HG03175 (cell line): ENCODE data around the gene ACBD6.
"Not testable (repeated sequence)": the region's sequence is repeated elsewhere in the genome, so short reads cannot be mapped to it uniquely, and the experiment has no call there.

ENCODE experiments used
- ATAC-seq: cut with Tn5 transposase; IDR thresholded peaks from one replicate; pipeline ENCODE4 v1.9.1; 2021; ENCODE audit warnings: mild to moderate bottlenecking, moderate library complexity; ENCODE audit not compliant: unreplicated experiment

Gene ACBD6

GRCh38 chr1:180502361-180503279 lies at the start of gene ACBD6:
TSS of gene ACBD6 (minus strand) at chr1:180502577. CDS start at chr1:180502266, 311 bp downstream.
- peak; percentile 84 for ATAC-seq

GRCh38 chr1:180551997-180552396 lies 49.6 kb upstream of the ACBD6 start:
- ATAC-seq, result no peak

GRCh38 chr1:180550241-180550640 lies 47.9 kb upstream of the ACBD6 start:
- ATAC-seq, result no peak

- not testable (repeated sequence) for ATAC-seq
These were observed 47.4 kb upstream of the ACBD6 start for GRCh38 chr1:180549770-180550169.

- ATAC-seq, result no peak
These were observed 46.4 kb upstream of the ACBD6 start for GRCh38 chr1:180548686-180549317.

GRCh38 chr1:180545991-180546390 lies 43.6 kb upstream of the ACBD6 start:
- no peak for ATAC-seq

- ATAC-seq, result no peak
These were observed 41.7 kb upstream of the ACBD6 start for GRCh38 chr1:180544050-180544449.

GRCh38 chr1:180542838-180543145 lies 40.4 kb upstream of the ACBD6 start:
- no peak for ATAC-seq

- no peak for ATAC-seq
These were observed 39.9 kb upstream of the ACBD6 start for GRCh38 chr1:180542113-180542837.

- no peak for ATAC-seq
These were observed 38.6 kb upstream of the ACBD6 start for GRCh38 chr1:180540697-180541594.

- no peak for ATAC-seq
These were observed 36.8 kb upstream of the ACBD6 start for GRCh38 chr1:180539136-180539535.

GRCh38 chr1:180536821-180537372 lies 34.5 kb upstream of the ACBD6 start:
- no peak for ATAC-seq

GRCh38 chr1:180535418-180535999 lies 33.1 kb upstream of the ACBD6 start:
- ATAC-seq, result no peak

GRCh38 chr1:180534214-180534613 lies 31.8 kb upstream of the ACBD6 start:
- no peak for ATAC-seq

GRCh38 chr1:180533266-180533987 lies 31.1 kb upstream of the ACBD6 start:
- ATAC-seq, result no peak

GRCh38 chr1:180532854-180533253 lies 30.5 kb upstream of the ACBD6 start:
- no peak for ATAC-seq

GRCh38 chr1:180530501-180530900 lies 28.1 kb upstream of the ACBD6 start:
- ATAC-seq, result no peak

GRCh38 chr1:180528868-180529470 lies 26.6 kb upstream of the ACBD6 start:
- ATAC-seq, result no peak

- no peak for ATAC-seq
These were observed 24.8 kb upstream of the ACBD6 start for GRCh38 chr1:180527101-180527669.
